ENCODE results near the gene GLYR1.
"Not testable (repeated sequence)": the region's sequence is repeated elsewhere in the genome, so short reads cannot be mapped to it uniquely, and the experiment has no call there.

The GLYR1 gene

DNA sequence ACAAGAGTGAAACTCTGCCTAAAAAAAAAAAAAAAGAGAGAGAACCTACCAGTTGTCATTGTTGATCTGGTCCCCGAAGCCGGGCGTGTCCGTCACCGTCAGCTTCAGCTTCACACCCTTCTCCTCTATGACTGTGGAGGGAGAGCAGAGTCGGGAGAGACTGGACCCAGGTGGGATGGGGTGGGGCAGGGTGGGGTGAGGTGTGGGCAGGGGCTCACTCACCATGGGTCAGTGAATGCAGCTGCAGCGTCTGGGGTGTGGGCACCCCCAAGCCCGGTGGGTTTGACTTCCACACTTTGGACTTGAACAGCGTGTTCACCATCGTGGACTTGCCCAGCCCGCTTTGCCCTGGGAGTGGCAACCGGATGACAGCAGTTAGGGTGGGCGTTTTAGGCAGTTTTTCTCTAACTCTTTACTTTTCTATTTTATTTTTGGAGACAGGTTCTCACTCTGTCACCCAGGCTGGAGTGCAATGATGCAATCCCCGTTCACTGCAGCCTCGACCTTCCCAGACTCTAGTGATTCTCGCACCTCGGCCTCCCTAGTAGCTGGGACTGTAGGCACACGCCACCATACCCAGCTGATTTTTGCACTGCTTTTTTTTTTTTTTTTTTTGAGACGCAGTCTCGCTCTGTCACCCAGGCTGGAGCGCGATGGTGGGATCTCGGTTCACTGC is 61.2 kb downstream of the GLYR1 start:
- DNase-seq, result no peak

DNA sequence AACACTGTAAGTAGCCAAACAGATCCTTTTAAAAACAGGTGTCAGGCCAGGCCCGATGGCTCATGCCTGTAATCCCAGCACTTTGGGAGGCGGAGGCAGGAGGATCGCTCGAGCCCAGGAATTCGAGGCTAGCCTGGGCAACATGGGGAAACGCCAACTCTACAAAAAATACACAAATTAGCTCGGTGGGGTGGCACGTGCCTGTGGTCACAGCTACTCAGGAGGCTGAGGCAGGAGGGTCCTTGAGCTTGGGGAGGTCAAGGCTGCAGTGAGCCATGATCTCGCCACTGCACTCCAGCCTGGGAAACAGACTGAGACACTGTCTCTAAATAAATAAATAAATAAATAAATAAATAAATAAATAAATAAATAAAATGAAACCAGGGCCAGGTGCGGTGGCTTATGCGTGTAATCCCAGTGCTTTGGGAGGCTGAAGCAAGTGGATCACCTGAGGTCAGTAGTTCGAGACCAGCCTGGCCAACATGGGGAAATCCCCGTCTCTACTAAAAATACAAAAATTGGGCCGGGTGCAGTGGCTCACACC is 62.6 kb downstream of the GLYR1 start:
- DNase-seq, result not testable (repeated sequence)

DNA sequence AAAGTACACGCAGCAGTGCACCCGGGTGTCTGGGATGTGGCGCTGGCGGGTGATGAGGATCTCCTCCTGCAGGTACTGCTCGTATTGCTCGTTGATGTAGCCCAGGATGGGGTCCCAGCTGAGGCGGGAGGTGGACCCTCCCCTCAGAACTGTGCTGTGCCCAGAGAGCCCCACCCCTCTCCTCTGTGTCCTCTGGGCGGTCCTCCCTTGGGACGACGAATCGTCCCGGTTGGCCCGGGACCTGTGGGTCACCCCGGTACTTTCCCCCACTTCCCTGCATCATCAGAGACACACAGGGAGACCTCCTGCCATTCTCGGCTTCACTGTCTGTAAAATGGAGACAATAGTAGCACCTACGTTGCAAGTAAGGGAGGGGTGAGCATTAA is 63.1 kb downstream of the GLYR1 start:
- no peak for DNase-seq

- DNase-seq, result no peak
Observed at GRCh38 chr16:4783251-4783950, 63.7 kb downstream of the GLYR1 start.

GRCh38 chr16:4780235-4780634 is 66.9 kb downstream of the GLYR1 start:
- DNase-seq, result no peak

DNA sequence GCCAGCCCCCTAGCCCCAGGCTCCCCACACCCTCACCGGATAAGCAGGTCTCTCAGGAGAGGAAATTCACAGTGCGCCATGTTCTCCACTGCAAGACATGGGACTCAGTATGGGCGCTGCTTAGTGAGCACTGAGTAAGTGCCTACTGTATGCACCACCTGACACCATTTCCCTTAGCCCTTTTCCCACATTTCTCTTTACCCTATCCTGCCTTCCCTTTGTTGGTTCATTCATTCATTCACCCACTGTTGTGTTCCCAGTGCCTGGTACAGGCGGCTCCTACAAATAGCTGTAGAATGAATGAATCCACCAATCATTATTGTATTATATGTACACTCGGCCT is 69.1 kb downstream of the GLYR1 start:
- DNase-seq, result no peak

DNA sequence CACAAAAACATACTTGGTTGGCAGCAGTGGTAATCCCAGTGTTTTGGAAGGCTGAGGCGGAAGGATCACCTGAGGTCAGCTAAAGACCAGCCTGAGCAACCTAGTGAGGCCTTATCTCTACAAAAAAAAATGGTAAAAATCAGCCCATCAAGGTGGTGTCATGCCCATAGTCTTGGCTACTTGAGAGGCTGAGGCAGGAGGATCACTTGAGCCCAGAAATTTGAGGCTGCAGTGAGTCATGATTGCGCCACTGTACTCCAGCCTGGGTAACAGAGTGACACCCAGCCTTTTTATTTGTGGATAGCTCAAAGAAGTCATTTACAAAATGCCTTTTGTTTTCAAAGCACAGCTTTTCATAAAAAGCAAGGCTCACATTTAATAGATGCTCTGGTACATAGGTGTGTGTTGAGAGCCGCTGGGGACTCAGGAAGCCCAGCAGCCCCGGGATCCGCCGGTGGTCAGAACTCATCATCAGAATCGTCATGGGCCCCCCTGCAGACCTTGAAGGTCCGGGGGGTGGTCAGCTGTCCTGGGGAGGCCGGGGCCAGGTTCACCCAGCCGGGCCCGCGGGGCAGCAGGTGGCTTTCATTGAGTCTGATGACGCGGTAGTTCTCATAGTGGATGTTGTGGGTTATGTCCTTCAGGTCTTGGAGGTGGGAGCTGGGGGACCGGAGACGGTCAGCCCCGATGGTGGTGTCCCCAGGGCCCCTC is 69.6 kb downstream of the GLYR1 start:
- no peak for DNase-seq

GRCh38 chr16:4776141-4776705 is 70.9 kb downstream of the GLYR1 start:
- DNase-seq, result no peak

- DNase-seq, result no peak
Observed at GRCh38 chr16:4775005-4775404, 72.1 kb downstream of the GLYR1 start.

DNA sequence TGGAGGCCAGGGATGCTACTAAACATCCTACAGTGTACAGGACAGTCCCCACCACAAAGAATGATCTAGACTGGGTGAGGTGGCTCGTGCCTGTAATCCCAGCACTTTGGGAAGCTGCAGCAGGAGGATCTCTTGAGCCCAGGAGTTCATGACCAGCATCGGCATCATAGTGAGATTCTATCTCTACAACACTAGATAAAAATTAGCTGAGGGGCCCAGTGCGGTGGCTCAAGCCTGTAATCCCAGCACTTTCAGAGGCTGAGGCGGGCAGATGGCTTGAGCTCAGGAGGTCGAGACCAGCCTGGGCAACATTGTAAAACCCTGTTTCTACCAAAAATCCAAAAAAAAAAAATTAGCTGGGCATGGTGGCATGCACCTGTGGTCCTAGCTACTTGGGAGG is 74.7 kb downstream of the GLYR1 start:
- DNase-seq, result no peak

DNA sequence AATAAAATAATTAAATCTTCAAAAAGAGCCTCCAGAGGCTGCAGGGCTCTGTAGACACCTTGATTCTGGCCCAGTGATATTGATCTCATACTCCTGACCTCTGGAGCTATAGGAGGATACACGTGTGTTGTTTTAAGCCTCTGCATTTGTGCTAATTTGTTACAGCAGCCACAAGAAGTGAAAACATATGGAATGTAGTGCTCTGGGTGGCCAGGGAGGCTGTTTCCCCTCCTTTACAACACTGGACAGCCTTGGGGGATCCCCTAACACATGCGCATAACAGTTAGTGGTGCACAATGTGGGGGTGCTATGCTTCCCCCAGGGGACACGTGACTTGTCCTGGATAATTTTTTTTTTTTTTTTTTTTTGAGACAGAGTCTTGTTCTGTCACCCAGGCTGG is 75.4 kb downstream of the GLYR1 start:
- no peak for DNase-seq

DNA sequence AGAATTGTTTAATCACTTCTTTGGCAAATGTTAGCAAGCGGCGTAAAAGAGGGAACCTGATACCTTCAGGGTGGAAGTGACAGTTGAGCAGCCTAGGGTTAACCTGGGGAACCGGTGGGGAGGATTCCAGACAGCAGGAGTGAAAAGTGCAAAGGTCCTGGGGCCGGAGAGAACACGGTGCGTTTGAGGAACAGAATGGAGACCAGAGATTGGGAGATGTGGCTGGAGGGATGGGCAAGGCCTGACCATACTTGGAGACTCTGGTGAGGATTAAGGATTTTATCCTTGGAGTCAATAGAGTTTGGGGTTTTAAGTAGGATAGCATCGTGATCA is 77.8 kb downstream of the GLYR1 start:
- DNase-seq, result no peak

DNA sequence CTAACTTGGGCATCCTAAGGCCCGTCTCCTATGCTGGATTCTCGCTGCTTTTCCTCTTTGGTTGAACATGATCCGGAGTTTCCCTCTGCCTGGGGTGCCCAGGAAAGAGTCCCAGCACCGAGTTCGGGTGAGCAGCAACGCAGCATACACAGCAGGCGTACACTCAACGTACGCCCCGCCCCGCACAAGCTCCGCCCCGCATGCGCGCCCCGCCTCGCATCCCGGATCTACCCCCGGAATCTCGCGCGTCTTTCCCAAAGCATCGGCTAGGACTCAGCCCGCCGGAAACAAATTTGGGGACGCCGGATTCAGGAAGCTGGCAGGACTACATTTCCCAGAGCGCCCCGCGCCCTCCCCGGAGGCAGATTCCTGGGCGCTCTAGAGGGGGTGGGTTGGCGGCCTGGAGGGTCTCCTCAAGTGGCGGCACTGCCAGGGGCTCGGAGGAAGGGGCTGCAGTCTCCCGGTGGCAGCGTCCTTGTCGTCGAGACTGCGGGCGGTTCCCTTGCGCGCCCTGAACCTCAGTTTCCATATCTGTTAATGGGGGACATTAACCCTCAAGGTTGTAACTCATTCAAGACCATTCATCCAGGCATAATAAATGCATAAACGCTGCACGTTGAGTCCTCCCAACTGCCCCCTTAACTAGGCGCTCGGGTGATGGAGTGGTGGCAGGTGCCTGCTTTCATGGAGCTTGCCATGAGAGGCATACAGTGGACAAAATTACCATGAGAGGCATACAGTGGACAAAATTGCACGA is 78.4 kb downstream of the GLYR1 start:
- DNase-seq, result peak; percentile 77

DNA sequence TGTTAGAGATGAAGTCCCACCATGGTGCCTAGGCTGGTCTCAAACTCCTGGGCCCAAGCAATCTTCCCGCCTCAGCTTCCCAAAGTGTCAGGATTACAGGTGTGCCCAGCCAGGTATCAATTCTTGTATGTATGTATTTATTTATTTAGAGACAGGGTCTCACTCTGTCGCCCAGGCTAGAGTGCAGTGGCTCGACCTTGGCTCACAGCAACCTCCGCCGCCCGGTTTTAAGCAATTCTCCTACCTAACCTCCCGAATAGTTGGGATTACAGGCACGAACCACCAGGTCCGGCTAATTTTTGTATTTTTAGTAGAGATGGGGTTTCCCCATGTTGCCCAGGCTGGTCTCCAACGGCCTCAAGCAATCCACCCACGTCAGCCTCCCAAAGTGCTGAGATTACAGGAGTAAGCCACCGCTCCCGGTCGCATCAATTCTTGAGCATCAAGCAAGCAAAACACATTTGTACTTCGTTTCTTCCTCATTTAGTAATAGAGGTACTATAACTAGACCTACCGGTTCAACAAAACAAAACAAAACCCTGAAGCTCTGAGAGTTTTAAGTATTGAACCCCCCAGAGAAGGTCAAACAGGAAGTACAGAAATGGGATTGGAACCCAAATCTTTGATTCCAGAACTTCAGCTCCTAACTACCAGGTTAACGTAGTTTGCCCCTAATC is 79.1 kb downstream of the GLYR1 start:
- DNase-seq, result no peak

DNA sequence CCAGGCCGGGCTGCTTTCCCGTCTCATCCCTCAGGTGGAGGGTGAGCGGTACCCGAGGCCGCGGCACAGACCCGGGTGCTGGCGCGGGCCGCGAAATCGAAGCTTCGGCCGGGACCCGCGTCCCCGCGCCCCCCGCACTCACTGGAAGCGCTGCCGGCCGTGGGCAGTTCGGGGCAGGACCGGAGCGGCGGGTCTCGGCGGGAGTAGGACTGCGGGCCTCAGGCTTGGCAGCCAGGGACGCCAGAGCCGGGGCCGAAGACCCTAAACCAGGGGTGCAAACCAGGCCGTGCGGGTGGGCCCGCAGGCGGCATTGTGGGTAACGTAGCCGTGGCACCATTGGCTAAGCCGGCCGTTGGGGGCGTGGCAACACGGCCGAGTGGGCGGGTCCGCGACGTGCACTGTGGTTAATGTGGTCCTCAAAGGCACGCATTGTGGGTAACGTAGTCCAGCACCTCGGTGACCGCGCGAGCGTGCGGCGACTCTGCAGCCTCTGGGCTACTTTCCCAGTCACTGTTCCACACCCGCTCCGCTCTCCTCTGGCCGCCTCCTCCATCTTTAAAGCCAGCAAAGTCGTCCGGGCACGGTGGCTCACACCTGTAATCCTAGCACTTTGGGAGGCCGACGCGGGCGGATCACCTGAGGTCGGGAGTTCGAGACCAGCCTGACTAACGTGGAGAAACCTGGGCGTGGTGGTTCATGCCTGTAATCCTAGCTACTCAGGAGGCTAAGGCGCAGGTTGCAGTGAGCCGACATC is 80.0 kb downstream of the GLYR1 start, which contains the start of gene ZNF500:
Gene ZNF500 (minus strand): TSS at position 288 of the 754 bp plus-strand sequence. CDS start 1,184 bp downstream, outside the sequence.
- DNase-seq, result peak; percentile 79

GRCh38 chr16:4765511-4766474 is 81.3 kb downstream of the GLYR1 start:
- no peak for DNase-seq

- no peak for DNase-seq
Observed at GRCh38 chr16:4763791-4764190, 83.3 kb downstream of the GLYR1 start.

DNA sequence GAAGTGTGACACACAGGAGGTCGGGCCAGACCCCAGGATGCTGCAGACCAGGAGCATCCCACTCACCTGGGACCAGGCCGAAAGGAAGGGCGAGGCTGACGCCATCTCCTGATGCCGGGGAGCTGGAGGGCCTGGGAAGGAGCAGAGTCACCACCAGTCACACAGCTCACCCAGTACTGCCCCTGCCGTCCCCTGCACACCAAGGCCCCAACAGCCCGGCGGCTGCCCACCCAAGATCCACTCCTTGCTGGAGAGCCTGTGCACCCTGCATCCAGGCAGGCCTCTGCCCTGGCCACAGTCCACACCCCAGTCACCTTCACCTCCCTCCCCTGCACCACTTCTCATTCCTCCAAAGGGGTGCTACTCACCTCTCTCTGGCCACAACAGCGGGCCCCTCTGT is 84.9 kb downstream of the GLYR1 start:
- no peak for DNase-seq

- DNase-seq, result no peak
Observed at GRCh38 chr16:4760221-4760910, 86.7 kb downstream of the GLYR1 start.

DNA sequence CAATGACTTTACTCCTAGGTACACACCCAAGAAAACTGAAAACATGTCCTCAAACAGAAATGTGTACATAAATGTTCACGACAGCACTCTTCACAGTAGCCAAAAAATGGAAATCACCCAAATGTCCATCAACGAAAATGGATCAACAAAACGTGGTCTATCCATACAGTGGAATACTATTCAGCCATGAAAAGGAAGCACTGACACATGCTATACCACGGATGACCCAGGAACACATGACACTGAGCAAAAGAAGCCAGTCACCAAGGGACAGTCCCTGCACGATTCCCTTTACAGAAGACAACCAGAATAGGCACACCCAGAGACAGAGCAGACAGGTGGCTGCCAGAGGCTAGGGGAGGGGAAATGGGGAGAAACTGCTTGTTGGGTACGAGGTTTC is 91.4 kb downstream of the GLYR1 start:
- DNase-seq, result no peak

All from NCI-H510A (cell line).